Measurements from ENCODE around the gene SLC16A4.

SLC16A4 gene

DNA sequence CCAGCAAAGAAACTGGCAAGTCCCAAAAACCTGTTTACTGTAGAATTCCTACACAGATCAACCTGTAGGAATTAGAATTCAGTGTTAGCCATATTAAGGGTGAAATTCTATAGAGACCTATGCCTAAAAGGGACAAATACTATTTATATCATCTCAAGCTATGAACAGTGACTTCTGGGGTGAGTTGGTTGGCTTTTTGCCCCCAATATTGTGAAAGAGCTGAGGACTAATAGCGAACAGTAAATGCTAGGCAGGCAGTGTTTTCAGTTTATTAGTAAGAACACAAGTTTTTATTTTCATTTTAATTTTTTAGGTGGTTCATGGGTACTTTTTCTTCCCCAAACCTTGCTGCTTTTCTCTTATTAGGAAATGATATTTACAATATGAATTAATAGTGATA, 15.3 kb downstream of the SLC16A4 start:
- no peak overlapping the region for H3K27ac ChIP-seq
- TF ChIP-seq, protein P1, sequence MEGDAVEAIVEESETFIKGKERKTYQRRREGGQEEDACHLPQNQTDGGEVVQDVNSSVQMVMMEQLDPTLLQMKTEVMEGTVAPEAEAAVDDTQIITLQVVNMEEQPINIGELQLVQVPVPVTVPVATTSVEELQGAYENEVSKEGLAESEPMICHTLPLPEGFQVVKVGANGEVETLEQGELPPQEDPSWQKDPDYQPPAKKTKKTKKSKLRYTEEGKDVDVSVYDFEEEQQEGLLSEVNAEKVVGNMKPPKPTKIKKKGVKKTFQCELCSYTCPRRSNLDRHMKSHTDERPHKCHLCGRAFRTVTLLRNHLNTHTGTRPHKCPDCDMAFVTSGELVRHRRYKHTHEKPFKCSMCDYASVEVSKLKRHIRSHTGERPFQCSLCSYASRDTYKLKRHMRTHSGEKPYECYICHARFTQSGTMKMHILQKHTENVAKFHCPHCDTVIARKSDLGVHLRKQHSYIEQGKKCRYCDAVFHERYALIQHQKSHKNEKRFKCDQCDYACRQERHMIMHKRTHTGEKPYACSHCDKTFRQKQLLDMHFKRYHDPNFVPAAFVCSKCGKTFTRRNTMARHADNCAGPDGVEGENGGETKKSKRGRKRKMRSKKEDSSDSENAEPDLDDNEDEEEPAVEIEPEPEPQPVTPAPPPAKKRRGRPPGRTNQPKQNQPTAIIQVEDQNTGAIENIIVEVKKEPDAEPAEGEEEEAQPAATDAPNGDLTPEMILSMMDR (conservative IDR thresholded peaks at IDR 0.05) = no peak
- no peak for TF ChIP-seq ZFX (IDR thresholded peaks at IDR 0.05)

DNA sequence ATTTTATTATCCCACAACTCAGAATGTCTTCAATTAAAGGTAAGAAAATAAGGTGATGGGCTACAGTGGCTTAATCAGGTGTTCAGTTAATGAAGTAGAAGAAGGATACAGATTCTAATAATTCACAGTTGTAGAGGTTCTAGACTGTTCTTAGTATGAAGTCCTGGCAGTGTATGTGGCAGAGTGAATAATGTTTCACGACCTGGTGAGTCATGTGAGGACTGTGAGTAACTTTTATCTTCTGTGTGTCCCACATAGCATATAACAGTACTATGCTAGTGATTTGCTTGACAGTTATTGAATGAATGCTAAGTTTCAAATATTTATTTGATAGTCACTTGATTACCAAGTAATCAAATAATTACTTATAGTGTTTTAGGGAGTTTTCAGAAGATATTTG, 20.0 kb downstream of the SLC16A4 start:
- TF ChIP-seq ZFX (IDR thresholded peaks at IDR 0.05) = no peak
- TF ChIP-seq, protein P1 (conservative IDR thresholded peaks at IDR 0.05) = no peak
- no peak overlapping the region for H3K27ac ChIP-seq

DNA sequence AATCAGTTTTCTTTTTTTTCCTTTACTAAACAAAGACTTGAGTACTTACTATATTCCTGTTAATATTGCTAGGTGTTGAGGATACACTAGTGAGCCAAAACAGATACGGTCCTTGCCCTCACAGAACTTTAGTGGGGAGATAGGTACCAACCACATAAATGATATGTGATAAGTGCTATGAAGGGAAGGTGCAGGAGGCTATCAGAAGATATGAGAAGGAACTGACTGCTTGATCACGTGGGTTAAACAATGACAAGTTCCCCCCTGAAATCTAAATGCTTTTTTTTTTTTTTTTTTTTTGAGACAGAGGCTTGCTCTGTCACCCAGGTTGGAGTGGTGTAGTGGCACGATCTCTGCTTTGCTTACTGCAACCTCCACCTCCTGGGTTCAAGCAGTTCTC, 26.6 kb downstream of the SLC16A4 start:
- H3K27ac ChIP-seq = no peak overlapping the region
- no peak for TF ChIP-seq ZFX (IDR thresholded peaks at IDR 0.05)
- TF ChIP-seq, protein P1 (conservative IDR thresholded peaks at IDR 0.05) = no peak

DNA sequence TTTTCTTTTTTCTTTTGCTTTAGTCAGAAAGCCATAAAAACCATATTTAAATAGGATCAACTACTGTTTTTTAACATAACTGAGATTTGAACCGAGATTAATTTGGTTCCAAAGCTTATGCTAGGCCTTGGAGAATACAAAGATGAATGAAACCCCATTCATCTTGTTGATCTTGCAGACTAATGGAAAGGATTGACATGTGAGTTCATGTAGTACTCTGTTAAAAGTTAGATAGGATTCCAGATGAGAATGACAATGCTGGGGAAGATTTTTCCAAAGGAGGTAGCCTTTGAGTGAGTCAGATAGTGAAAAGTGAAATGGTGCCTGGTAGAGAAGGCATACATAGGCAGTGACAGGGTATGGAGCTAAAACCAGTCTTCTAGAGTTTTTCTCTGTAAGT, 29.0 kb downstream of the SLC16A4 start:
- no peak for TF ChIP-seq ZFX (IDR thresholded peaks at IDR 0.05)
- TF ChIP-seq, protein P1 (conservative IDR thresholded peaks at IDR 0.05) = no peak
- H3K27ac ChIP-seq = no peak overlapping the region

DNA sequence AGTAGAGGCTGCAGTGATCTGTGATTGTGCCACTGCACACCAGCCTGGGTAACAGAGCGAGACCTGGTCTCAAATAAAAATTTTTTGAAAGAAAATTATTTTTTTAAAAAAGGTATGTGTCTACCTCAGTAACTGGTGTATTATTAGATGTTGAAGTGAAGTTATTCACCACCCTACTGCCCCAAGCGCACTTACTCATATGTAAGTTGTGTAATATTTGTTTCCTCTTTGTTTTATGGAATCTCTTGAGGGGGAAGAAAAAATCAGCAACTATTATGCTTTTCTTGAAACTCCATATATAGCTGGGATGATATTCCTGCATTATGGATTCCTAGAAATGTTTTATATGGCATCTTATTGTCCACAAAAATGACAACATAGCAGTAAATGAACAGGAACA, 30.4 kb downstream of the SLC16A4 start:
- no peak for TF ChIP-seq ZFX (IDR thresholded peaks at IDR 0.05)
- TF ChIP-seq, protein P1 (conservative IDR thresholded peaks at IDR 0.05) = no peak
- H3K27ac ChIP-seq = no peak overlapping the region

DNA sequence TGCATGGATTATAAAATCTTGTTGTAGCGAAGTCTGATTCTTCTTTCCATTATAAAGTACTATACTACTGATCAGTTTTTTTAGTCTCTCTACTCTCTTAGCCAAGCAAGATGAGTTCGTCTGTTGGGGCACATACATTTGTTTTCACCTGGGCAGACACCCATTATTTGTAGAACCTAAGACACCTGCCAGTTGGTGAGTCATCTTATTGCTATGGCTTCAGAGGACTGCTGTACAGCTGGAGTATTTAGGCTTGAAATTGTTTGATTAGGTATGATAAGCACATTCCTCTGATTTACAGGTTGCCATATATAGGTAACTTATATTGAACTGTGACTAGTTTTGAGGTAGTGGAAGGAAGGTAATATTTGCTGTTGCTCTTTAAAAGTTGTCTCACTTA, 34.4 kb downstream of the SLC16A4 start:
- no peak overlapping the region for H3K27ac ChIP-seq
- TF ChIP-seq ZFX (IDR thresholded peaks at IDR 0.05) = no peak
- TF ChIP-seq, protein P1 (conservative IDR thresholded peaks at IDR 0.05) = no peak

DNA sequence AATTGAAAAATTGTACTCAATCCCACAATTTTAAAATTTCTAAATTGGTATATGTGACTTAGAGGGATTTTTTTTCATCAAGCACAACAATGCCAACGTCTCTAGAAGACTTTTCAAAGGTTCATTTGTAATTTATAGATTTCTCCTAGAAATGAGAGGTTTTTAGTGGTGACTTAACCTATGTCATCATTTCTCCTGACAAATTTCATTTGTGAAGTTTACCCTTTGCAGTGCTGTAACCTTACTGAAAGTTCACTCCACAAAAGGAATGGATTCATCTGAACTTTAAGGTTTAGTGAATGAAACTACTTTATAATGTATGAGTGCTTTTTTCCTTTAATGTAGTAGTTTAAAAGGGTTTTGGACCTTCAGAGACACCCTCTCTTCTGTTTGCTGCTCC, 35.5 kb downstream of the SLC16A4 start:
- no peak for TF ChIP-seq ZFX (IDR thresholded peaks at IDR 0.05)
- TF ChIP-seq, protein P1 (conservative IDR thresholded peaks at IDR 0.05) = no peak
- H3K27ac ChIP-seq = no peak overlapping the region

All from C4-2B (cell line).